C4-2B (cell line): ENCODE measurements around the gene SNAPC4.
"Not testable (repeated sequence)": the region's sequence is repeated elsewhere in the genome, so short reads cannot be mapped to it uniquely, and the experiment has no call there.

Source experiments
- H3K27ac ChIP-seq: fragments of 450-650 bp; 2 replicates; pipeline ENCODE4 v1.5.1; 2017
- ZFX ChIP-seq: fragments of 450-650 bp; IDR thresholded peaks from 2 replicates; pipeline ENCODE4 v1.6.1; 2017
- TF ChIP-seq, protein P1 (sequence below): fragments of 450-650 bp; conservative IDR thresholded peaks from 2 replicates; pipeline ENCODE4 v1.5.1; 2017; ENCODE audit warnings: mild to moderate bottlenecking

SNAPC4 gene

DNA sequence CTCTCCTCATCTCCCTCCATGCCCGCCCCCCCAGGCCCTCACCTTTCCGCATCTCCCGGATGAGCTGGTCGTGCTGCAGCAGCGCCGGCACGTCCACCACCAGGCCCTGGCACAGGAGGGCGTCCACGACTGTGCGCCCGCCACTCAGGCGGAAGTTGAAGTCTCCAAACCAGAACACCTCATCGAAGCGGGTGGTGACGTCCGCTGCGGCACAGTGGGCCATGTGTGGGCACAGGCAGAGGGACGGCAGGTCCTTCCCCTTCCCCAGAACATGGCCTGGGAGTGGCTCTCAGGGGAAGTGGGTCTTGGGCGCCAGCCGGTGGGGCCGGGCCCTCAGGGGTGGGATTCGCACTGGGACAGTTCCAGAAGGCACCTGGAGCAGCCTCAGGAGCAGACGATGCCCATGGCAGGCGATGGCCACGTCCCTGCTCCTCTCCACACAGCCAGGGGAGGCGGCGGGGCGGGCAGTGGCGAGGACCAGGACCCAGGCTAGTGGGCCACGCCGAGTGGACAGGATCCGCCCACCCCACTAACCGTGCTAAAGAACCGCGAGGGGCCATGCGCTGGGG is 31.9 kb upstream of the SNAPC4 start:
- no peak for TF ChIP-seq ZFX
- TF ChIP-seq, protein P1, sequence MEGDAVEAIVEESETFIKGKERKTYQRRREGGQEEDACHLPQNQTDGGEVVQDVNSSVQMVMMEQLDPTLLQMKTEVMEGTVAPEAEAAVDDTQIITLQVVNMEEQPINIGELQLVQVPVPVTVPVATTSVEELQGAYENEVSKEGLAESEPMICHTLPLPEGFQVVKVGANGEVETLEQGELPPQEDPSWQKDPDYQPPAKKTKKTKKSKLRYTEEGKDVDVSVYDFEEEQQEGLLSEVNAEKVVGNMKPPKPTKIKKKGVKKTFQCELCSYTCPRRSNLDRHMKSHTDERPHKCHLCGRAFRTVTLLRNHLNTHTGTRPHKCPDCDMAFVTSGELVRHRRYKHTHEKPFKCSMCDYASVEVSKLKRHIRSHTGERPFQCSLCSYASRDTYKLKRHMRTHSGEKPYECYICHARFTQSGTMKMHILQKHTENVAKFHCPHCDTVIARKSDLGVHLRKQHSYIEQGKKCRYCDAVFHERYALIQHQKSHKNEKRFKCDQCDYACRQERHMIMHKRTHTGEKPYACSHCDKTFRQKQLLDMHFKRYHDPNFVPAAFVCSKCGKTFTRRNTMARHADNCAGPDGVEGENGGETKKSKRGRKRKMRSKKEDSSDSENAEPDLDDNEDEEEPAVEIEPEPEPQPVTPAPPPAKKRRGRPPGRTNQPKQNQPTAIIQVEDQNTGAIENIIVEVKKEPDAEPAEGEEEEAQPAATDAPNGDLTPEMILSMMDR = no peak

DNA sequence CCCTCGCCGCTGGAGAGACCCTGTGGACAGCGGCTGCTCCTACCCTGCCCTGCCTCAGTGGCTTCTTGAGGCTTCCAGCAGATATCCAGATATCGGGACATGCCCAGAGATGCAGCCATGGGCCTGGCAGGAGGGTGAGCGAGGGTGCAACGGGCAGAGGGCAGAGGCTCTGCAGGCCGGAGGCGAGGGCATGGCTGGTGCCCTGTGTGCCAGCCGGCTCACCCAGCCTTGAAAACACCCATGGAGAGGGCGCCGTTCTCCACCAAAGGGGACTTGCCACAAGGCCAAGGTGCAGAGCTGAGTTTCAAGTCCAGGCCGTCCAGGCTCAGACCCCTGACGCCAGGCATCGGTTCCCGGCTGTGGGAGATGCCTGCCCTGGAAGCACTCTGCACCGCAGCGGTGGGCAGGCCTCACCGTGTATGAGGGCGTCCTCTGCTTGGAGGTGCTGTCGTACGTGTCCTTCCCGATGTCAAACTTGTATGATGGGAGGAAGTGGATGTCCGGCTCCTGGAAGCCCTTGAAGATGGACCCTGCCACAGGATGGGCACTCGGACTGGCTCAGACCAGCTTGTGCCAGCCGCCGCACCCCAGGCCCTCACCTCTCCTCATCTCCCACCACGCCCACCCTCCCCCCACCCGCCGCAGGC is 30.7 kb upstream of the SNAPC4 start:
- no peak overlapping the region for H3K27ac ChIP-seq
- TF ChIP-seq ZFX = no peak
- TF ChIP-seq, protein P1 = no peak

More for the DNA sequence above, 31.9 kb upstream of the SNAPC4 start:
- H3K27ac ChIP-seq = no peak overlapping the region

DNA sequence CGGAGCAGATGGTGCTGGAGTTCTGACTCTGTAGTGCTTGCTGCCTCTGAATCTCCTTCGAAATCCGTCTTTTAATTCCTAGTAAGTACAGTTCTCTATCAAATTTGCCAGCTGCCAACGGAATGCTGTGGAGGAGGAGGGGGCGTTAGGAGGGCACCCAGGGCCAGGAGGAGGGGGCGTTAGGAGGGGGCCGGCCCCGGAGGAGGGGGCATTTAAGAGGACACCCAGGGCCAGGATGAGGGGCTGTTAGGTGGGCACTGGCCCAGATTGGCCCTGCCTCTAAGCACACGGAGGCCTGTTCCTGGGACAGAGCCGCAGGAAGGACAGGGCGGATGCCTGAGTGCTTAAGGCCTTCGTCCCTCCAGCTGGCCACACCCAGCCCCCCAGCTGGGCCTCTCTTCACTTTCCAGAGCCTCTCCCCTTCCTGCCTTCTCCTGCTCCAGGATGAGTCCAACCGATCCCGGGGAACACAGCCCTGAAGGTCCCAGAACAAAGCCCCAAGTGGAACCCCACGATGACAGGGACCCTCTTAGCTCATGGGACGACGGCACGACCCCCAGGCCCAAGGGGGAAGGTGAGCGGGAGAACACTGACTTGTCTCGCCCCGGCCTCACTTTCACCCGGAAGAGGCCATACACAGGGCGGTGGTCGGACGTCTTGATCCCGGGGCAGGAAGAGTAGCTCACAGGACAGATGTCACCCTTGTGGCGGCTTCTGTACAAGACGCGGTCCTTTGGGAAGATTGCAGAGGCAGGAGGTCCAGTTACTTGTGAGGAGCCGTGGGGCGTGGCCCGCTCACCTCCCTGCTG is 29.9 kb upstream of the SNAPC4 start:
- no peak overlapping the region for H3K27ac ChIP-seq
- no peak for TF ChIP-seq ZFX
- TF ChIP-seq, protein P1 = no peak

DNA sequence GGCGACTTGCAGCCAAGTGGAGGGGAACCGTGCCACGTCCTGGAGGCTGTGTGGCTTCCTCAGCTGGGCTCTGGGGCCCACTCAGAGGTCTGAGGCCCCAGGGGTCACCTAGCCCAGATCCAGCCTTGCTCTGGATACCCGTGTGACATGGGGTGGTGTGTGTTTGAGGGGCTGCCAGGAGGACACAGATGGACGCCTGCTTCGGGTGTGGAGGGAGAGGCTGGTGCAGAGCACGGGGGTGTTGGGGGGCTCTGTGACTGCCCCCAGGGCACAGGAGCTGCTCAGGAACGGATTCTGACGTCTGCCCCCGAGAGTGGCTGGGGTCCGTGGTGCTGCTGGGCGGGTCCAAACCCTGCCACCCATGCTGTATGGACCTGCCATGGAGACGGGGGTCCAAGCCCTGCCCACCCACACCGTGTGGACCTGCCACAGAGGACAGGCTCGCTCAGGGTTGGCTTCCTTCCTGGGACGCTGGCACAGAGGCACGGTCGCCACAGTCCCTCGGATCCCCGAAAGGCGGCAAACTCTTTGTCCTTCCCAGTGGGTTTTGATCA is 29.2 kb upstream of the SNAPC4 start:
- TF ChIP-seq, protein P1 = no peak
- no peak for TF ChIP-seq ZFX
- H3K27ac ChIP-seq = no peak overlapping the region

DNA sequence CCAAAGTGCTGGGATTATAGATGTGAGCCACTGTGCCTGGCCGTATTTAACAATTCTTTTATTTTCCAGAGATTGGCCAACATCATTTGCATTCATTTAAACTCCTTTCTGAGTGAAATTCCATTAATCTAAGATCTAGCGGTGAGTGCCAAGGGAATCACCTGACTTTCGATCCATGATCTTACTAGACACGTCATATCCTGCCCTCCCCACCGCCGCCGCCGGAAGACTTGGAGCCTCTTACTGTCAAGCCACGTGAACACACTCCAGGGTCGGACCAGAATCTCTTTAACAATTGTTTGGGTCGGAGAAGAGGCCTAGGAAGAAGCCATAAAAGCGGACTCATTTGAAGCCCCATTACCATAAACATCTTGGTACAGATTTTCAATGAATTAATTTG is 26.8 kb upstream of the SNAPC4 start:
- no peak overlapping the region for H3K27ac ChIP-seq
- TF ChIP-seq, protein P1 = no peak
- no peak for TF ChIP-seq ZFX

DNA sequence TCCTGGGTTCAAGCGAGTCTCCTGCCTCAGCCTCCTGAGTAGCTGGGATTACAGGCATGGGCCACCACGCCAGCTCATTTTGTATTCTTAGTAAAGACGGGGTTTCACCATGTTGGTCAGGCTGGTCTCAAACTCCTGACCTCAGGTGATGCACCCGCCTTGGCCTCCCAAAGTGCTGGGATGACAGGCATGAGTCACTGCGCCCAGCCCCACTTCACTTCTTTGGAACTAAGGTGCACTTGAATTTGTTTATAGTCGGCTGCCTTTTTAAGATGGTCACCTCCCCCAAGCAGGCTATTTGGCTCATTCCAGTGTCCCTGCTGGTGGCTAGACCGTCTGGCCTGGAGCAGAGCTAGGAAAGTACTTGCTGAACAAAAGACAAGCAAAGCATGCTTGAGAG is 25.4 kb upstream of the SNAPC4 start:
- not testable (repeated sequence) for H3K27ac ChIP-seq

DNA sequence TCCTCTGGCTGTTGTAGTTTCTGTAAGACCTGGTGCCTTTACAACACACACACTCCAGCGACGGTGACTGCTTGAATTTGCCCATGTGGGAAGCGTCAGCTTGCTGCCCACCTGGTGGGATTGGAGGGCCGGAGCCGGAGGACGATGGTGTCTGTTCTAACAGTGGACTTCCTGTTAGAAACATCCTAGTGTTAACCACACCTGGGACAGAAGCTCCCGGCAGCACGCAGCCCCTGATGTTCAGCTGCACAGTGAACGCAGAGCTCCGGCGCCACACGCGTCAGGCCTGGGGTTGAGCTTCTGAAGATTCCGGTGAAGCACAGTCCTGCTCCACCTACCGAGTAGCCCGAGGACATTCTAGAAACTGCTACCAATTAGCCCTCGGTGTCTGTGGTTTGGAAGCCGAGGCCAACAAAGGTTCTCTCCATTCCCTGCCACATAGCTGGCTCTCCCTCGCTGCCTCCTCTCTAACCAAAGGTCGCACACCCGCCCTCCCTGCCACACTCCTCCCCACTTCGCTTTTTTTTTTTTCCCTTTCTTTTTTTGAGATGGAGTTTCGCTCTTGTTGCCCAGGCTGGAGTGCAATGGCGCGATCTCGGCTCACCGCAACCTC is 24.9 kb upstream of the SNAPC4 start:
- H3K27ac ChIP-seq = no peak overlapping the region
- TF ChIP-seq ZFX = no peak
- TF ChIP-seq, protein P1 = no peak
